ENCODE data around the gene IPO7. TPM values are rescaled to one million over a fixed set of nuclear protein-coding genes. Genes with fewer than 3 reads are reported as not detected.

The IPO7 gene
- polyA plus RNA-seq, 1 donor (not counting 4 experiments of a cell fraction or from before 2014, with no cell fraction given), result 115 TPM

DNA sequence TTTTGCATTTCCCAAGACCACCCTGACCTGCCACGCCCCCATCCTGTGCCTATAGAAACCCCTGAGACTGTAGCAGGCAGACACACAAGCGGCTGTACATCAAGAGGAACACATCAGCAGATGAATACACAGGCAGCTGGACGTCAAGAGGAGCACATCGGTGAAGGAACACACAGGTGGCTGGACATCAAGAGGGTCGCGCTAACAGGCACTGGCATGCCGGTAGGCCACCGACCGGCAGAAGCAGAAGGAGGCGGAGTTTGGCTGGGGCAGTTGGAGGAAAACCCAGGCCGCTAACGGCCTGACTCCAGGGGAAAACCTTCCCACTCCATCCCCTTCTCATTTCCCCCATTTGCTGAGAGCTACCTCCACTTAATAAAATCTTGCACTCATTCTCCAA lies 5.4 kb upstream of the IPO7 start:
- Histone ChIP-seq H3K4me3 (ENCODE audit: control insufficient read depth in 2 of 3, extremely low read depth in 1 of 3, insufficient read depth in 2 of 3, low read depth in 1 of 3, low read length in 3 of 3) (no peak overlapping the region), H3K4me2 (ENCODE audit: control insufficient read depth, extremely low read depth, insufficient read depth, low read depth, low read length) (no peak overlapping the region), H3K9me3 (ENCODE audit: control insufficient read depth, low read depth, low read length) (no peaks in the 10 kb centered on the region), H2AFZ (ENCODE audit: control insufficient read depth, low read length) (no peak overlapping the region), H3K4me1 (ENCODE audit: control insufficient read depth, extremely low read depth, insufficient read depth, low read length) (peaks cover 5% of the 10 kb centered on the region), H3K9ac (ENCODE audit: control insufficient read depth, extremely low read depth, insufficient read depth, low read length) (no peak overlapping the region), H4K20me1 (ENCODE audit: control insufficient read depth, extremely low read depth, insufficient read depth, low read length) (no peaks in the 10 kb centered on the region), H3K27ac (ENCODE audit: control insufficient read depth, insufficient read depth, low read length) (no peak overlapping the region), H3K9me1 (ENCODE audit: control insufficient read depth, extremely low read depth, insufficient read depth, low read length) (no peaks in the 10 kb centered on the region), H3K79me2 (ENCODE audit: control insufficient read depth, insufficient read depth, low read length) (no peaks in the 10 kb centered on the region), H3K27me3 (ENCODE audit: control insufficient read depth, extremely low read depth, insufficient read depth, low read length) (no peaks in the 10 kb centered on the region), H3K36me3 (ENCODE audit: control insufficient read depth in 2 of 2, extremely low read depth in 1 of 2, insufficient read depth in 2 of 2, low read length in 2 of 2) (no peaks in the 10 kb centered on the region)
- TF ChIP-seq EZH2 (IDR thresholded peaks at IDR 0.05; ENCODE audit: low read length), result no peak
- TF ChIP-seq, protein P1, sequence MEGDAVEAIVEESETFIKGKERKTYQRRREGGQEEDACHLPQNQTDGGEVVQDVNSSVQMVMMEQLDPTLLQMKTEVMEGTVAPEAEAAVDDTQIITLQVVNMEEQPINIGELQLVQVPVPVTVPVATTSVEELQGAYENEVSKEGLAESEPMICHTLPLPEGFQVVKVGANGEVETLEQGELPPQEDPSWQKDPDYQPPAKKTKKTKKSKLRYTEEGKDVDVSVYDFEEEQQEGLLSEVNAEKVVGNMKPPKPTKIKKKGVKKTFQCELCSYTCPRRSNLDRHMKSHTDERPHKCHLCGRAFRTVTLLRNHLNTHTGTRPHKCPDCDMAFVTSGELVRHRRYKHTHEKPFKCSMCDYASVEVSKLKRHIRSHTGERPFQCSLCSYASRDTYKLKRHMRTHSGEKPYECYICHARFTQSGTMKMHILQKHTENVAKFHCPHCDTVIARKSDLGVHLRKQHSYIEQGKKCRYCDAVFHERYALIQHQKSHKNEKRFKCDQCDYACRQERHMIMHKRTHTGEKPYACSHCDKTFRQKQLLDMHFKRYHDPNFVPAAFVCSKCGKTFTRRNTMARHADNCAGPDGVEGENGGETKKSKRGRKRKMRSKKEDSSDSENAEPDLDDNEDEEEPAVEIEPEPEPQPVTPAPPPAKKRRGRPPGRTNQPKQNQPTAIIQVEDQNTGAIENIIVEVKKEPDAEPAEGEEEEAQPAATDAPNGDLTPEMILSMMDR (optimal IDR thresholded peaks at IDR 0.05 in 1 of 3, IDR thresholded peaks at IDR 0.05 in 1 of 3, conservative IDR thresholded peaks at IDR 0.05 in 1 of 3; ENCODE audit: extremely low read depth in 1 of 3, insufficient read depth in 2 of 3, low read length in 3 of 3), result no peak
- FAIRE-seq (no peak), DNase-seq (ENCODE audit: low read depth, low spot score) (no peak)
- dilution Hi-C loops (cut with MboI; ENCODE audit: extremely low pct_ligation_motif_present, low sequenced_read_pairs), result no loop called here

DNA sequence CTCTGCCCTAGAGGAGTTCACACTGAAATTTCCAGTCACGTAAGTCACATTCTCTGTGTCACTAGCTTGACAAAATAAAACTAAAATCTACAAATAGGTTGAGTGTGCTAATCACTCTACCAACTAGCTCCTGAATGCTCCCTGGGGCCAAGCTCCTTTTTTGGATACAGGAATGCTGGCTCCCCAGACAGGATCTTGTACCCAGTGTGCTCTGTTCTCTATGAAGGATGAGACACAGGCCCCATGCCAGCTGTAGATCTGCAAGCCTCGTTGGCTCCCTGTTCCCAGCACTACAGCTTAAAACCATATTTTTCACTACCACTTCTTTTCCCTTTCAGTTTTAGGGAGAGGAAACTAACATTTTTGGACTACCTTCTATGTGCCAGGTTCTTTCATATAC lies 3.7 kb upstream of the IPO7 start:
- no peaks in the 10 kb centered on the region for H3K36me3 ChIP-seq (ENCODE audit: control insufficient read depth in 2 of 2, extremely low read depth in 1 of 2, insufficient read depth in 2 of 2, low read length in 2 of 2)
- H3K4me3 ChIP-seq (ENCODE audit: control insufficient read depth in 2 of 3, extremely low read depth in 1 of 3, insufficient read depth in 2 of 3, low read depth in 1 of 3, low read length in 3 of 3), result no peak overlapping the region
- no peak overlapping the region for H3K9ac ChIP-seq (ENCODE audit: control insufficient read depth, extremely low read depth, insufficient read depth, low read length)
- peaks cover 5% of the 10 kb centered on the region for H3K4me1 ChIP-seq (ENCODE audit: control insufficient read depth, extremely low read depth, insufficient read depth, low read length)
- peak overlapping the region; percentile 68 for H2AFZ ChIP-seq (ENCODE audit: control insufficient read depth, low read length)
- H3K4me2 ChIP-seq (ENCODE audit: control insufficient read depth, extremely low read depth, insufficient read depth, low read depth, low read length), result no peak overlapping the region
- DNase-seq (ENCODE audit: low read depth, low spot score) (no peak), FAIRE-seq (no peak)
- dilution Hi-C loops (cut with MboI; ENCODE audit: extremely low pct_ligation_motif_present, low sequenced_read_pairs), result no loop called here
- no peak for TF ChIP-seq EZH2 (IDR thresholded peaks at IDR 0.05; ENCODE audit: low read length)
- TF ChIP-seq, protein P1 (optimal IDR thresholded peaks at IDR 0.05 in 1 of 3, IDR thresholded peaks at IDR 0.05 in 1 of 3, conservative IDR thresholded peaks at IDR 0.05 in 1 of 3; ENCODE audit: extremely low read depth in 1 of 3, insufficient read depth in 2 of 3, low read length in 3 of 3), result no peak
- H3K9me3 ChIP-seq (ENCODE audit: control insufficient read depth, low read depth, low read length), result no peaks in the 10 kb centered on the region
- no peaks in the 10 kb centered on the region for H3K27me3 ChIP-seq (ENCODE audit: control insufficient read depth, extremely low read depth, insufficient read depth, low read length)
- no peak overlapping the region for H3K27ac ChIP-seq (ENCODE audit: control insufficient read depth, insufficient read depth, low read length)
- H3K79me2 ChIP-seq (ENCODE audit: control insufficient read depth, insufficient read depth, low read length), result peaks cover 13% of the 10 kb centered on the region
- peaks cover 2% of the 10 kb centered on the region for H4K20me1 ChIP-seq (ENCODE audit: control insufficient read depth, extremely low read depth, insufficient read depth, low read length)
- H3K9me1 ChIP-seq (ENCODE audit: control insufficient read depth, extremely low read depth, insufficient read depth, low read length), result no peaks in the 10 kb centered on the region

All from keratinocyte (primary cell).